Midbrain (tissue), 1 donor: ENCODE data around the gene SRP14.
A peak's percentile ranks its signal among the peaks of the same experiment; 100 is the strongest.
"Not testable (repeated sequence)": the region's sequence is repeated elsewhere in the genome, so short reads cannot be mapped to it uniquely, and the experiment has no call there.

Experiments used
- DNase-seq: peaks from one replicate; lab custom pipeline; 2025; lab: John Stamatoyannopoulos, UW

SRP14 gene

GRCh38 chr15:40050788-40051470, 11.9 kb upstream of the SRP14 start:
- DNase-seq = no peak

- DNase-seq = no peak
These were observed 10.0 kb upstream of the SRP14 start for GRCh38 chr15:40048926-40049475.

DNA sequence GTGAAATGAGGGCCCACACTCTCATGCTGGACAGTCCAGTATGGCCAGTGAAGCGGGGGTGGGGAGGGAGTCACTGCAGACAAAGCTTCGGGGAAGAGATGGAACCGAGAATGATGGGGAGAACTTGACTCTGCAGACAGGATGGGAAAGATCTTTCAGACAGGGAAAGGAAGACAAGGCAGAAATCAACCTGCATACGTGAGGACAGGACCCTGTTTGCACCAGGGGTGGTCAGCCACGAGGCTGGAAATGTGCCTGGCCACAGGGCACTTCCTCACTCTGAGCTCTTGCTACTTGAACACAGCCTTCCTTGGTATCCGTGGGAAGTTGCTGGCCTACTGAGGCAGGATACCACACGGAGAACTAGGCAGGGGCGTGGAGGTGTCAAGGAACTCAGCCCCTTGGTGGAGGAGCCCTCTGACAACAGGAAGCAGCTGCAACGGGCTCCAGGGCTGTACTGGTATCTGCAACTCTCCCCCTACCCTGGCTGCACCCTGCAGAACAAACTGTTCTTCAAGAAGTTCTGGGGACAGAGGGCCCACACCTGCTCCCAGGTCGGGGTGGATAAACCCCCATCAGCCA, 9.3 kb upstream of the SRP14 start:
- no peak for DNase-seq

GRCh38 chr15:40047415-40048210, 8.6 kb upstream of the SRP14 start:
- DNase-seq = no peak

- no peak for DNase-seq
These were observed 7.9 kb upstream of the SRP14 start for GRCh38 chr15:40046721-40047414.

GRCh38 chr15:40045572-40046217, 6.7 kb upstream of the SRP14 start:
- no peak for DNase-seq

- DNase-seq = peak; percentile 79
These were observed 6.0 kb upstream of the SRP14 start for GRCh38 chr15:40044717-40045571.

- DNase-seq = no peak
These were observed 5.1 kb upstream of the SRP14 start for GRCh38 chr15:40043927-40044716.

- DNase-seq = no peak
These were observed 3.9 kb upstream of the SRP14 start for GRCh38 chr15:40042791-40043320.

GRCh38 chr15:40040770-40041169, 1.8 kb upstream of the SRP14 start:
- DNase-seq = no peak

DNA sequence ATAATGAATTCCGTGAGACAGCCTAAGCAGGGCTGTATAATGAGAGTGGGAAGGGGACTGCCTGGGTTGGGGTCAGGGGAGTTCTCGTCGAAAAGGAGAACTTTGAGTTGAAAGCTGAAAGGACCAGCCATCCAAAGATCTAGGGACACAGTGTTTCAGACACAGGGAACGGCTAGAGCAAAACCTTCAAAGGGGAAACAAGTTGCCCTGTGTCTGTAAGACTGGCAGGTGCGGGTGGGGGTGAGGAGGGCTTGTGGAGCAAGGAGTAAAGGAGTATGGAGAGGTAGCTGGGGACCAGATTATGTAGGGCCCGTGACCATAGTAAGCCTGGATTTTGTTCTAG, 1.3 kb upstream of the SRP14 start:
- DNase-seq = no peak

DNA sequence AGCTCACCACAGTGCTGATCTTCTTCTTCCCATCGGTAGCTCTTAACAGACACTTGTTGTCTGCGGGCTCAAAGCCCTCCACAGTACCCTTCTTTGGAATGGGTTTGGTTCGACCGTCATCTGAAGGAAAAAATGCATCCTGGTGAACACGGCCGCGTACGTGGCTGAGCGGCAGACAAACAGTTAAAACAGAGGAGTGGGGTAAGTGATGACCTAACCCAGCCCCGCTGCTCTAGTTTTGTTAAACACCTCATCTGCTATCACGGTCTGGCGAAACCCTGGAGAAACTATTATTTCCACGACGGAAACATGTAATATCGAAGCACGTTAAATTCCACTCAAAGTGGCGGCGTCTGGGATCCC, 725 bp downstream of the SRP14 start:
- no peak for DNase-seq

DNA sequence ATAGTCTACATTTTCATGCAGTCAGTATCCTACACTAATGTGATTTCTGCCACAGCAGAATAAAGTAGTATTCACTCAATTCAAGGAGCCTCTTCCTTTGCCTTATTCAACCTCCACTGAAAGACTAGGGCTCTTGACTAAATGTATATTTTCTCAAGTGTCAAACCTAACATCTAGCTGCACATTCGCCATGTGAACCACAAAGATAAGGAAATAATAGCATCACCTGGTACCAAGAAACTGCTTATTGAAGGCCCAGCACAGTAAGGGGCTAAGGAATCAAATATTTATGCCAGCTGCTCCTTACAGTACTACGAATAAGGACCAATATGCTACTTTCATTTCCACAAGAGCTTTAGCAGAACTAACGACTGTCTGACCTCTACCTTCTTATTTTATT, 1.3 kb downstream of the SRP14 start:
- no peak for DNase-seq

DNA sequence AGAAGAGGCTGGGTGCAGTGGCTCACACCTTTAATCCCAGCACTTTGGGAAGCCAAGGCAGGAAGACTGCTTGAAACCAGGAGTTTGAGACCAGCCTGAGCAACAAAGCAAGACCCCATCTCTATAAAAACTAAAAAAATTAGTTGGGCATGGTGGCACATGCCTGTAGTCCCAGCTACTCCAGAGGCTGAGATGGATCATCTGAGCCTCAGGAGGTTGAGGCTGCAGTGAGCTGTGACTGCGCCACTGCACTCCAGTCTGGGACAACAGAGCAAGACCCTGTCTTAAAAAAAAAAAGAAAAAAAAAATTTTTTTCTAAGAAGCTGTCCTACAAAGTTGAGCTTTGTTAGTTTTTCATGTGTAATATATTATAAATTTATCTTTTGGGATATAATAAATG, 3.8 kb downstream of the SRP14 start:
- DNase-seq = not testable (repeated sequence)

DNA sequence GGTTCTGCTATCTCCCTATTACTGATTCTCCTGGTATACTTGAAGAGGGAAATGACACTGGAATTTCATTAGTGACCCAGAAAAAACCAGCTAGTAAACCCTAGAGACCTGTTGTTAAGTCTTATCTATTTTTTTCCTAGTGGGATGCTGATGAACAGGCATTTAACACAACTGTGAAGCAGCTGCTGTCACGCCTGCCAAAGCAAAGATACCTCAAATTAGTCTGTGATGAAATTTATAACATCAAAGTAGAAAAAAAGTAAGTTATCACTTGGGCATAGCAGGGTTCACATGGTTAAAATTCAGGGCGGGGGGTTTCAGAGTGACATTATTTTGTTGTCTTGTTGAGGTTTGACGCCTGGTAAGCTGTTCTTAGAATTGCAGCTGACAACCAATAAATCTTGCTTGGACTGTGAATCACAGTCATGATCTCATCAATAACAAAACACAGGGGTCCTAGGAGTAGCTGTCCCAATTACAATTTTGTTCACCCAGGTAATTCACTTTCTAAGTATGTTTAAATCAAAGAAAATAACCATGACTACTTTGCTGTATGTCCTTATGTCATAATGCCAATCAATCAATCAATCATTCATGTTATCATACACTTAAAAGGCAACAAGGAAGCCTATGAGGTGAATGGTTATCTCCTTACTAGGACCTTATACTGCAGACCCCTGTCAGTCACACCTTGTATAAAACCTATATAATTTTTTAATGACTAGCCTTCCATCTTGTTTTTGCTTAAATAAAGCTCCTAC, 4.6 kb downstream of the SRP14 start:
- DNase-seq = no peak

DNA sequence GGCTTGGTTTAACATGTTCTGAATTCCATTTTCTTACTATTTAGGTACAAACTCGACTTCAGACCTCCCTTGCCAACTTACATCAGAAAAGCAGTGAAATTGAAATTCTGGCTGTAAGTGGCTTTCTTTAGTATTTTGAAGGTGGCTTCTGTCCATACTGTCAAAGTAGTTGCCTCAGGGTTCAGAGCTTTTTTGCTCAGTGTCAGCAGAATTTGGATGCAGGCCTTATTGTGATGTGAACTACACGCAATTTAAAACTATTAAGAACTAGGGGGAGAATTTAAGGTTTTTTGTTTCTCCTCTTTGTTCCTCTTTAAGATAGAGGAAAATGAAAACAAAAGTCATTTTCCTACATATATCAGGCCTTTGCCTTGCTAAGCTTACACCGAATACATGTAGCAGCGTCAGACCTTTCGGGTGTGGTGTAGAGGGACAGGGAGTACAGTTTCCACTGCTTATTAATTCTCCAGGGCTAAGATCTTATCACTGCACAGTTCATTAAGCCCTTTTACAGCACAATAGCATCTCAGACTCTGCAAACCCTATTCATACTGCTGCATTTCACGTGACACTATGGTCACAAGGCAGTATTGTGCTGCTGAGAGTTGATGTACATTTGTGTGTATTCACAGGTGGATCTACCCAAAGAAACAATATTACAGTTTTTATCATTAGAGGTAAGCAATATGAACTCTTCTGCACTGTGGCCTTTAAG, 6.7 kb downstream of the SRP14 start:
- peak; percentile 37 for DNase-seq

- DNase-seq = no peak
These were observed 7.7 kb downstream of the SRP14 start for GRCh38 chr15:40031300-40031699.
